HepG2 (cell line): ENCODE measurements around the gene NMU. TPM values are rescaled to one million over a fixed set of nuclear protein-coding genes. Genes with fewer than 3 reads are reported as not detected.
"Not testable (repeated sequence)": the region's sequence is repeated elsewhere in the genome, so short reads cannot be mapped to it uniquely, and the experiment has no call there.

Source experiments
- ATAC-seq: fragments of 200-7000 bp; cut with Tn5 transposase; 3 replicates; pipeline ENCODE4 v1.9.1; 2020; ENCODE audit warnings: mild to moderate bottlenecking, moderate library complexity
- BruUV-seq: library from RNA; stranded (reverse); fragments of 400-500 nt; replicated peaks from 2 replicates; lab custom pipeline; 2021; lab: Mats Ljungman, UMichigan
- CTCF ChIA-PET: fragments of 300-600 bp; formaldehyde crosslinking; extraction: SDS; loops from one replicate; lab custom pipeline; 2021; ENCODE audit warnings: low total read pairs, inconsistent platforms, low intra/inter-chr PET ratio; lab: Yijun Ruan, JAX
- POLR2A ChIA-PET: fragments of 350-600 bp; sonication (Branson Sonifier 250); formaldehyde crosslinking; loops from one replicate; lab custom pipeline; 2020; ENCODE audit warnings: antibody characterized with exemption, inconsistent platforms; lab: Yijun Ruan, JAX
- DNase-seq: peaks from one replicate; pipeline ENCODE4 v3.0.0-alpha.2; 2015; ENCODE audit warnings: low spot score
- FAIRE-seq: peaks from 3 replicates; lab custom pipeline; 2011; peaks lifted over from hg19 to GRCh38; lab: Jason Lieb, UNC
- H2AFZ ChIP-seq: one replicate; pipeline ENCODE4 v1.6.1; 2011; ENCODE audit warnings: low read length, inconsistent platforms
- H3K27ac ChIP-seq: fragments of 300-600 bp; 3 replicates; pipeline ENCODE4 v1.8.0; 2011; ENCODE audit warnings: mixed run types, mild to moderate bottlenecking, mixed read lengths, low read length, inconsistent platforms; ENCODE audit not compliant: insufficient read depth; ENCODE audit errors: extremely low read length
- H3K27me3 ChIP-seq, 2 experiments: fragments of 200-600 bp in 1 of 2; 2 replicates in 1 of 2; 3 replicates in 1 of 2; pipeline versions ENCODE4 v1.6.0 to v1.8.0; 2011; ENCODE audit warnings: low read length in 2 of 2, mild to moderate bottlenecking in 2 of 2, moderate library complexity in 2 of 2, inconsistent platforms in 1 of 2; ENCODE audit not compliant: insufficient read depth in 2 of 2, control insufficient read depth in 1 of 2
- H3K36me3 ChIP-seq, 2 experiments: fragments of 200-600 bp in 1 of 2; replicated peaks in 1 of 2; 2 replicates in 1 of 2; 3 replicates in 1 of 2; pipeline versions ENCODE4 v1.5.1 to v1.8.0; 2011; ENCODE audit warnings: low read length in 2 of 2, inconsistent platforms in 1 of 2; ENCODE audit not compliant: insufficient read depth in 2 of 2, control insufficient read depth in 1 of 2
- H3K4me1 ChIP-seq: 2 replicates; pipeline ENCODE4 v1.5.1; 2012; ENCODE audit warnings: low read length, inconsistent platforms; ENCODE audit not compliant: insufficient read depth
- H3K4me2 ChIP-seq: 2 replicates; pipeline ENCODE4 v1.6.0; 2011; ENCODE audit warnings: low read depth, low read length, inconsistent platforms
- H3K4me3 ChIP-seq, 3 experiments: fragments of 200-600 bp in 1 of 3; sonication (generic), shearing (Covaris generic) in 1 of 3; replicated peaks in 1 of 3; 2 replicates each; pipeline ENCODE4 v1.5.1; 2011 to 2016; ENCODE audit warnings: low read length in 3 of 3, inconsistent platforms in 2 of 3, low read depth in 2 of 3, mild to moderate bottlenecking in 2 of 3, control low read depth in 1 of 3, mixed read lengths in 1 of 3; ENCODE audit not compliant: insufficient read depth in 1 of 3
- H3K79me2 ChIP-seq: one replicate; pipeline ENCODE4 v1.6.1; 2011; ENCODE audit warnings: low read length, inconsistent platforms; ENCODE audit not compliant: insufficient read depth
- H3K9ac ChIP-seq: 2 replicates; pipeline ENCODE4 v1.6.0; 2011; ENCODE audit warnings: mild to moderate bottlenecking, low read depth, low read length, inconsistent platforms; ENCODE audit not compliant: insufficient read depth
- H3K9me3 ChIP-seq: 2 replicates; pipeline ENCODE4 v1.5.1; 2012; ENCODE audit warnings: mild to moderate bottlenecking, low read length
- H4K20me1 ChIP-seq: 2 replicates; pipeline ENCODE4 v1.6.0; 2011; ENCODE audit warnings: inconsistent platforms, mild to moderate bottlenecking, low read length, moderate library complexity; ENCODE audit not compliant: insufficient read depth
- CERS6 ChIP-seq: sonication (generic); formaldehyde crosslinking; IDR thresholded peaks from 2 replicates; pipeline ENCODE4 v1.5.0; 2020; ENCODE audit warnings: missing genetic modification reagents
- MAFF ChIP-seq: IDR thresholded peaks from 2 replicates; pipeline ENCODE4 v1.6.1; 2011; ENCODE audit warnings: low read depth, low read length, improper control_type of control experiment
- MAFK ChIP-seq, 2 experiments: IDR thresholded peaks in 1 of 2; conservative IDR thresholded peaks in 1 of 2; 2 replicates each; pipeline ENCODE4 v1.6.1; 2011; ENCODE audit warnings: improper control_type of control experiment in 2 of 2, low read length in 2 of 2
- NFYB ChIP-seq: sonication (generic); formaldehyde crosslinking; IDR thresholded peaks from 2 replicates; pipeline ENCODE4 v1.4.0; 2020; ENCODE audit warnings: missing genetic modification reagents
- NFYC ChIP-seq: IDR thresholded peaks from 2 replicates; pipeline ENCODE4 v1.6.1; 2016; ENCODE audit warnings: missing genetic modification reagents, missing compliant biosample characterization
- RBAK ChIP-seq: sonication (generic); formaldehyde crosslinking; IDR thresholded peaks from 2 replicates; pipeline ENCODE4 v1.5.1; 2020; ENCODE audit warnings: mild to moderate bottlenecking, missing genetic modification reagents
- ZNF883 ChIP-seq: sonication (generic); formaldehyde crosslinking; IDR thresholded peaks from 2 replicates; pipeline ENCODE4 v1.5.1; 2020; ENCODE audit warnings: mild to moderate bottlenecking, missing genetic modification reagents; ENCODE audit errors: not compliant biosample characterization
- WGBS: methylation state at CpG from one replicate; pipeline ENCODE4 v1.1.6; 2017; ENCODE audit warnings: low lambda C conversion rate; 5-methylcytosine and 5-hydroxymethylcytosine counted together
- in situ Hi-C: cut with HindIII; loops from 2 replicates; pipeline ENCODE4 v1.10.0; 2017; ENCODE audit warnings: low pct_unique_long_range_greater_than_20kb; ENCODE audit not compliant: extremely low pct_ligation_motif_present
- intact Hi-C: fragments of 100-400 bp; cut with micrococcal nuclease; formaldehyde crosslinking; loops from one replicate; pipeline ENCODE4 v1.10.0; 2022; ENCODE audit not compliant: unreplicated experiment
- polyA plus RNA-seq, 8 experiments: library from polyadenylated mRNA; depleted of rRNA in 3 of 8; stranded (reverse) in 7 of 8; unstranded in 1 of 8; fragments of >200 nt; fragmentation: Illumina TruSeq in 4 of 8; extraction: Trizol in 4 of 8; gene quantifications; 2 replicates each; pipeline versions ENCODE4 v1.2.1 to v1.2.3, GENCODE V29; 2011 to 2016; ENCODE audit warnings: low read depth in 4 of 8, missing spikeins in 1 of 8, mixed read lengths in 1 of 8; ENCODE audit not compliant: insufficient read depth in 1 of 8
- total RNA-seq, 5 experiments: library from RNA; depleted of rRNA; stranded (reverse); fragments of >200 nt; fragmentation: Illumina TruSeq; extraction: Trizol; gene quantifications; 2 replicates each; pipeline ENCODE4 v1.2.3, GENCODE V29; 2016; ENCODE audit warnings: low read depth in 1 of 5

NMU gene
- total and polyA plus RNA-seq, 2 of the 13 experiments (the other 11 are each of a cell fraction or from before 2014, with no cell fraction given) = not detected

GRCh38 chr4:55553441-55554201, 82.5 kb downstream of the NMU start (continued):
- TF ChIP-seq CERS6 (CRISPR knock-in tag) (no peak), RBAK (CRISPR knock-in tag) (no peak), ZNF883 (CRISPR knock-in tag) (no peak)

DNA sequence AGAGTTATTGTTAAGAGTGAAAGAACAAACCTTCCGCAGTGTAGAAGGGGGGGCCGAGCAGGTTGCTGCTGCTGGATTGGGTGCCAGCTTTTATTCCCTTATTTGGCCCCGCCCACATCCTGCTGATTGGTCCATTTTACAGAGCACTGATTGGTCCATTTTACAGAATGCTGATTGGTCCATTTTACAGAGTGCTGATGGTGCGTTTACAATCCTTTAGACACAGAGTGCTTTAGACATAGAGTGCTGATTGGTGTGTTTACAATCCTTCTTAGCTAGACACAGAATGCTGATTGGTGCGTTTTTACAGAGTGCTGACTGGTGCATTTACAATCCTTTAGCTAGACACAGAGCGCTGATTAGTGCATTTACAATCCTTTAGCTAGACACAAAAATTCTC, 84.1 kb downstream of the NMU start:
- H2AFZ ChIP-seq, CTCF ChIA-PET, in situ Hi-C loops, H3K27ac ChIP-seq, POLR2A ChIA-PET, H3K9ac ChIP-seq, H3K79me2 ChIP-seq, DNase-seq, H3K4me2 ChIP-seq, ATAC-seq, H3K4me3 ChIP-seq, H3K36me3 ChIP-seq, FAIRE-seq, H3K27me3 ChIP-seq, H4K20me1 ChIP-seq, H3K9me3 ChIP-seq, BruUV-seq: not testable (repeated sequence)
- 44% methylated on average over 6 of the region's 6 CpGs for WGBS
- intact Hi-C loops = loop anchor here (2.0 to 10.0 kb wide), 2 partner anchors 205 to 367 kb away; partner anchors contain the start of gene SRD5A3
- peaks cover 34% of the 10 kb centered on the region for H3K4me1 ChIP-seq
- TF ChIP-seq NFYC (peak; percentile 63), MAFK (conservative IDR thresholded peaks at IDR 0.05 in 1 of 2, IDR thresholded peaks at IDR 0.05 in 1 of 2; ENCODE audit: low read length in 2 of 2) (peak; percentile 69 to 77), NFYB (CRISPR knock-in tag) (peak; percentile 70), MAFF (peak; percentile 73)
